Sigmoid colon (tissue), 7 donors: ENCODE data around the gene ABLIM1. TPM values are rescaled to one million over a fixed set of nuclear protein-coding genes. Genes with fewer than 3 reads are reported as not detected.

Experiments used
- DNase-seq: peaks from one replicate; pipeline ENCODE4 v3.0.0-alpha.2; 2019
- H3K27ac ChIP-seq, 4 donors: fragments of 200-600 bp; sonication (generic); one replicate each; pipeline ENCODE4 v1.5.1; 2016 to 2019; ENCODE audit warnings: mild to moderate bottlenecking in 1 of 4
- H3K27me3 ChIP-seq, 3 donors: fragments of 200-600 bp; sonication (generic); one replicate each; pipeline ENCODE4 v1.5.1; 2019; ENCODE audit warnings: mild to moderate bottlenecking in 1 of 3
- H3K36me3 ChIP-seq, 4 donors: fragments of 200-600 bp; sonication (generic); one replicate each; pipeline ENCODE4 v1.5.1; 2016 to 2019
- H3K4me1 ChIP-seq, 4 donors: fragments of 200-600 bp; sonication (generic); one replicate each; pipeline ENCODE4 v1.5.1; 2017 to 2019
- H3K4me3 ChIP-seq, 4 donors: fragments of 200-600 bp; sonication (generic); one replicate each; pipeline ENCODE4 v1.5.1; 2017 to 2019; ENCODE audit warnings: mild to moderate bottlenecking in 2 of 4, moderate library complexity in 1 of 4
- H3K9me3 ChIP-seq, 4 donors: fragments of 200-600 bp in 3 of 4; sonication (generic) in 3 of 4; one replicate each; pipeline versions ENCODE4 v1.5.1 to v1.6.1; 2013 to 2019
- CTCF ChIP-seq, 4 experiments: fragments of 450-650 bp in 3 of 4; fragments of 200-600 bp in 1 of 4; IDR thresholded peaks; one replicate each; pipeline ENCODE4 v1.5.1; 2016 to 2019; ENCODE audit warnings: antibody characterized with exemption in 4 of 4, mild to moderate bottlenecking in 3 of 4, moderate library complexity in 2 of 4
- EP300 ChIP-seq, 4 donors: sonication (generic); formaldehyde crosslinking; IDR thresholded peaks; one replicate each; pipeline ENCODE4 v1.6.1; 2017; ENCODE audit warnings: antibody characterized with exemption in 4 of 4
- POLR2A ChIP-seq, 2 donors: fragments of 450-650 bp; IDR thresholded peaks; one replicate each; pipeline ENCODE4 v1.6.1; 2016; ENCODE audit warnings: antibody characterized with exemption in 2 of 2, mild to moderate bottlenecking in 2 of 2, moderate library complexity in 2 of 2
- POLR2AphosphoS5 ChIP-seq, 4 donors: sonication (generic); formaldehyde crosslinking; IDR thresholded peaks; one replicate each; pipeline ENCODE4 v1.6.1; 2017; ENCODE audit warnings: antibody characterized with exemption in 4 of 4
- WGBS, 2 donors: extraction: QIAGEN DNeasy Blood & Tissue Kit; methylation state at CpG; one replicate each; pipeline ENCODE4 v1.1.7; 2013; 5-methylcytosine and 5-hydroxymethylcytosine counted together
- intact Hi-C: fragments of 100-400 bp; cut with DNase I; formaldehyde crosslinking; loops from one replicate; pipeline ENCODE4 v1.15.1; 2023
- polyA plus RNA-seq, 3 donors: library from polyadenylated mRNA; stranded (reverse); fragments of 200-250 nt; gene quantifications; one replicate each; pipeline ENCODE4 v1.2.3, GENCODE V29; 2013
- total RNA-seq, 4 donors: library from RNA; depleted of rRNA; stranded (reverse); fragments of >200 nt; gene quantifications; one replicate each; pipeline ENCODE4 v1.1.0, GENCODE V29; 2016
- donor health status: healthy with polysubstance abuse.
- donor health status: Bipolar disorder and iron deficiency.
- donor health status: healthy.

Gene ABLIM1
- total and polyA plus RNA-seq, 7 donors = 41.9 to 127 (median 49.5) TPM

GRCh38 chr10:114389426-114389825 is 268.6 kb downstream of the ABLIM1 start:
- H3K27me3 ChIP-seq = no peaks in the 10 kb centered on the region
- DNase-seq = peak; percentile 80
- H3K27ac ChIP-seq = no peak overlapping the region
- H3K4me1 ChIP-seq = peaks cover 0 to 35% (median 27%) of the 10 kb centered on the region in 4 donors
- intact Hi-C loops = no loop called here
- 84% methylated on average over 5 of the region's 5 CpGs for WGBS, 2 donors
- H3K9me3 ChIP-seq = no peaks in the 10 kb centered on the region
- no peak overlapping the region for H3K4me3 ChIP-seq
- TF ChIP-seq CTCF (IDR thresholded peaks at IDR 0.05) = no peak
- no peak for TF ChIP-seq POLR2AphosphoS5 (IDR thresholded peaks at IDR 0.05)
- no peak for TF ChIP-seq POLR2A (IDR thresholded peaks at IDR 0.05)
- TF ChIP-seq EP300 (IDR thresholded peaks at IDR 0.05) = no peak
- no peaks in the 10 kb centered on the region for H3K36me3 ChIP-seq

DNA sequence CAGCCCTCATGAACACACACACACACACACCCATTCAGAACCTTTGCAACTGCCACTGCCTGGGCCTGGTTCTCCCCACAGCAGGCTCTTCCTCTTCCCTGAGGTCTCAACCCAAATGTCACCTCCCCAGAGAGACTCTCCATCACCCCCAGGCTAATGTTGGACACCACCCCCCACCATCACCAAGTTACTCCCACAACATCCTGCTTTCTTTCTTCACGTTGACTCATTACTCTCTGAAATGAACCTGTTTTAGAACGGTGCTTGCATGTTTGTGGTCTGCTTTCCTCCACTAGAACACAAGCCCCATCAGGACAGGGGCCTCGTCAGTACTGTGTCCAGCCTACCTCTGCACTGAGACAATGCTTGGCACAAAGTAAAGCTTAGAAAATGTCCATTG is 269.8 kb downstream of the ABLIM1 start:
- Histone ChIP-seq H3K9me3 (no peaks in the 10 kb centered on the region), H3K36me3 (no peaks in the 10 kb centered on the region), H3K27ac (no peak overlapping the region), H3K4me3 (no peak overlapping the region), H3K4me1 (peaks cover 0 to 32% (median 18%) of the 10 kb centered on the region in 4 donors), H3K27me3 (no peaks in the 10 kb centered on the region)
- intact Hi-C loops = no loop called here
- TF ChIP-seq CTCF (IDR thresholded peaks at IDR 0.05) (no peak), POLR2A (IDR thresholded peaks at IDR 0.05) (no peak), EP300 (IDR thresholded peaks at IDR 0.05) (no peak), POLR2AphosphoS5 (IDR thresholded peaks at IDR 0.05) (no peak)
- WGBS, 2 donors = 63 to 72% methylated on average over 3 of the region's 3 CpGs
- no peak for DNase-seq

- H3K27me3 ChIP-seq = no peaks in the 10 kb centered on the region
- DNase-seq = peak; percentile 26
- H3K9me3 ChIP-seq = no peaks in the 10 kb centered on the region
- intact Hi-C loops = no loop called here
- peaks cover 0 to 27% (median 15%) of the 10 kb centered on the region in 4 donors for H3K4me1 ChIP-seq
- no peak for TF ChIP-seq POLR2A (IDR thresholded peaks at IDR 0.05)
- no peak for TF ChIP-seq POLR2AphosphoS5 (IDR thresholded peaks at IDR 0.05)
- TF ChIP-seq EP300 (IDR thresholded peaks at IDR 0.05) = no peak
- no peak for TF ChIP-seq CTCF (IDR thresholded peaks at IDR 0.05)
- WGBS, 2 donors = 82 to 87% methylated on average over 4 of the region's 4 CpGs
- no peak overlapping the region for H3K27ac ChIP-seq
- no peak overlapping the region for H3K4me3 ChIP-seq
- no peaks in the 10 kb centered on the region for H3K36me3 ChIP-seq
Observed at GRCh38 chr10:114387784-114388183, 270.3 kb downstream of the ABLIM1 start.

DNA sequence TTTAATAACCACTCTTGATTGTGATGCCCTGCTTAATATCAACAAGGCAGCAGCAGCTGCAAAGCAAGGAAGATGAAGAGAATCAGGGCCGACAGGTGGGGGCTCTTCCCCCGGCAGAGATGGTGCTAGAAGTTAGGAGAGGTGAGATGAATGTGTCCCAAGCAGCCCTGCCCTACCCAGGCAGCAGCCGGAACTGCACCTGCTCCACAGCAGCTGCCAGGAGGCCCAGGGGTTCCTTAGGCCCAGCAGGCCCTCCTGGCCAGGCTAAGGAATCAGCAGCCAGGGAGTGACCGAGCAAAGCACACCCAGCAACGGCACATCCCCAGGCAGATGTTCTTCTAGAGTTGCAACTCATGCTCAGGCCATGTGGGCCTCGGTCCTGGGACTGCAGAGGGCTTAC is 271.6 kb downstream of the ABLIM1 start:
- Histone ChIP-seq H3K36me3 (no peaks in the 10 kb centered on the region), H3K27me3 (no peaks in the 10 kb centered on the region), H3K27ac (no peak overlapping the region), H3K4me3 (no peak overlapping the region), H3K4me1 (peaks cover 0 to 20% (median 11%) of the 10 kb centered on the region in 4 donors), H3K9me3 (no peaks in the 10 kb centered on the region)
- no peak for TF ChIP-seq POLR2AphosphoS5 (IDR thresholded peaks at IDR 0.05)
- no peak for TF ChIP-seq CTCF (IDR thresholded peaks at IDR 0.05)
- TF ChIP-seq EP300 (IDR thresholded peaks at IDR 0.05) = no peak
- no peak for TF ChIP-seq POLR2A (IDR thresholded peaks at IDR 0.05)
- peak; percentile 45 for DNase-seq
- intact Hi-C loops = no loop called here
- 71 to 81% methylated on average over 6 of the region's 6 CpGs for WGBS, 2 donors

GRCh38 chr10:114385557-114385956 is 272.5 kb downstream of the ABLIM1 start:
- TF ChIP-seq POLR2A (IDR thresholded peaks at IDR 0.05) (no peak), CTCF (IDR thresholded peaks at IDR 0.05) (no peak), POLR2AphosphoS5 (IDR thresholded peaks at IDR 0.05) (no peak), EP300 (IDR thresholded peaks at IDR 0.05) (no peak)
- 83 to 84% methylated on average over 3 of the region's 3 CpGs for WGBS, 2 donors

More at GRCh38 chr10:114385557-114385956, 272.5 kb downstream of the ABLIM1 start:
- no peaks in the 10 kb centered on the region for H3K9me3 ChIP-seq
- H3K36me3 ChIP-seq = no peaks in the 10 kb centered on the region
- peak overlapping the region in 1 of 4 donors; percentile 34 for H3K27ac ChIP-seq
- H3K4me1 ChIP-seq = peaks cover 0 to 20% (median 10%) of the 10 kb centered on the region in 4 donors
- peak; percentile 45 for DNase-seq
- intact Hi-C loops = no loop called here
- no peaks in the 10 kb centered on the region for H3K27me3 ChIP-seq
- no peak overlapping the region for H3K4me3 ChIP-seq
